GM21360 (cell line): ENCODE data around the gene HDAC4.

Experiments used
- ATAC-seq: cut with Tn5 transposase; IDR thresholded peaks from one replicate; pipeline ENCODE4 v1.9.1; 2021; ENCODE audit warnings: mild to moderate bottlenecking, moderate library complexity; ENCODE audit not compliant: unreplicated experiment

The HDAC4 gene

DNA sequence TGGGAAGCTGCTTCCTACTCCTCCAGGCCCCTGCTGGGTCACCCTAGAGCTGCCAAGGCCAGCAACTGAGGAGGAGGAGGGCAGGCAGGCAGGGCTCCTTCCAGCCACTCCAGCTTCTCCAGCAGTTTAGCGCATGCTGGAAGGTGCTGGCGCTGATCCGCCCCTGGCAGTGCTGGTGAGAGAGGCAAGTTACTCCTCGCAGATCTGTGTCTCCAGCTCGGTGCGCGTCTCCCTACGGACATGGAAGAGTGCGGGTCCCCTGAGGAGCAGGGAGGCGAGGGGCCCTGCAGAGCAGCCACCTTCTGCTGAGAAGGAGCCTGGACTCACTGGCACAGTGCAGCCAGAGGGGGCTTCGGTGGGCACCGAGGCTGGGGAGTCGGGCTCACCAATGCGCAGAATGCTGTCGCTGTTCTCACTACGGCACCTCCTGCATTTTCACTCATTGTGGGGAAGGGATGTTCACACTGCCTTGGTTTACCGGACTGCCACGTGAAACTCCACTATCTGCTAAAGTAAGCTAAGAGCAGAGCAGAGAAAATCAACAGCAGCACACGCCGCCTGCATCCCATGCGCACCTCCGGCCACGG lies 206.0 kb downstream of the HDAC4 start:
- no peak for ATAC-seq

DNA sequence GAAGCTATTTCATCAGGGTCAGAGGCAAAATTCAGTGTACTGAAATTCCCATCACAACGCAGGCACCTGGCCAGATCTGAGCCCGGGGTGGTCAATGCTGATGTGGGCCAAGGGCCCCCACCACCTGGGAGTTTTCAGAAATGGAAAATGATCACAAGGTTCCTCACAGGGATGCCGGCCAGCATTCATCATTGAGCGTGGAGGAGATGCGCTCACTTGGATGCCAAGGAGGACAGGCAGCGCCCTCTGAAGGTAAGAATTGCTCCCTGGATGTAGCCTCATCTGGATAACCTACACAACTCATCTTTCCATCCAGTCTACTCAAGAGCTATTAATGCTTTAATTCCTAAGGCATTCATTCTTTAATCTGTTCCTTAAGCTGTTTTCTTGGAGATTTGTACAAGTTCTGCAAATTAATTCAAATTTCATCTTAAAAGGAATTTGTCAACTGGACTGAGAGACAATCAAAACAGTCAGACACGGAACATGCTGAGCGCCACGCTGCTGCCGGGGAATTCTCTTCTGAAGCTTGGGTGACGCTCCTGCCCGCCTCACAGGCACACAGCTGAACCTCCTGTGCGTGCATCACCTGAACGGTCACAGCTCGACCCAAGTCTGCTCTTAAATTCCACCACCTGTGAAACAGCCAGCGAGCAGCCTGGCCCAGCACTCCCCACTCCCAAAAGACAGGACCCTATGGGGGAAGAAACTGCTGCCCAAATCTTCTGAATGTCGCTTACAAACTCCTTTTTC lies 206.7 kb downstream of the HDAC4 start:
- no peak for ATAC-seq

DNA sequence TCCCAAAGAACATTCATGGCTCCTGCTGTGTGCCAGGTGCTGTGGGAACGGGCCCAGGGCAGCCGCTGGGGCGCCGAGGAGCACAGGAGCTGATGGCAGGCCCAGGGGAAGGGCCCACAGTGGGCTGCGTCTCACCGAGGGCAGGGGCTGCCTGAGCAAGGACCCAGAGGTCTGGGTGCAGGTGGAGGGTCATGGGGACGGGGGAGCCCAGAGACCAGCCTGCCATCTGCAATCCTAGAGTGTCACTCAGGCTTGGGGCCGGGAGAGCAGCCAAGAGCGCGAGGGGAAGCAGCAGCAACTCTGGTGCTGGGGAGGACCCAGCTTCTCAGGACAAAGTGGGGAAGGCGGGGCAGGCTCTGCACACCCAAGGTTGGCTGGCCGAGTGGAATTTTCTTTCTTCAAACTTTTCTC lies 207.4 kb downstream of the HDAC4 start:
- no peak for ATAC-seq

DNA sequence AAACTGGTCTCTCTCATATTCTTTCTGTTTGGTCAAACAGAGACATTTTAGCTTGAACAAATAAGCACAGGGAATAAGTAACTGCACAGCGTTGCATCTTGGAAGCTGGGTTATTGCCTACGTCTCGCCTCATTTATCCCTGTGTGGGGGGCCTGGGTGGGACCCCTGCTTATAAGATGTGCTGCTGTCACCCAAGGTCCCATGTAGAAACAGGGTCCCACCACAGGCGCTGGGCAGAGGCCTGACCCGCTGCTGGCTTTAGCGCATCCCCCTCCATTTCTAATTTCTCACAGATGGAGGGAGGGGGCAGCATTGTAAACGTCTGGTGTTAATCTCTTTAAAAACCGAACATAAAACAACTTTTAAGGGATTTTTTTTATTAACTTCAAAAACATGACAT lies 207.8 kb downstream of the HDAC4 start:
- ATAC-seq = no peak

DNA sequence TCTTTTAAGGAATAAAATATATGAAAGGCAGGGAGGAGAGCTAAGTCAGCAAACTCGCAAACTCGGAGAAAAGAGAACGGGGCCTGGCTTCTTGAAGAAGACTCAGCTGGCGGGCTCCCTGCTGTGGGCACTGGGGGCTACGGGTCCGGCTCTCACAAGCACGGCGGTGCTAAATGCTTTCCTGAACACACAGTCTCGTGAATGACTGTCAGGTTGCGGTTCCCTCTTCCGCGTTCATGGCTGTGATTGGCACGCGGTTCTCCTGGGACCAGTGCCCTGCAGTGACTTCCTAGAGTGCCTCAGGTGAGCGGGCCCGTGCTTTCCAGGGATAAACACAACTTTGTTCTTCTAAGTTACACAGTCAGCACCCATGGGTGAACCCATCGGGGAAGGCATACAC lies 208.4 kb downstream of the HDAC4 start:
- no peak for ATAC-seq

DNA sequence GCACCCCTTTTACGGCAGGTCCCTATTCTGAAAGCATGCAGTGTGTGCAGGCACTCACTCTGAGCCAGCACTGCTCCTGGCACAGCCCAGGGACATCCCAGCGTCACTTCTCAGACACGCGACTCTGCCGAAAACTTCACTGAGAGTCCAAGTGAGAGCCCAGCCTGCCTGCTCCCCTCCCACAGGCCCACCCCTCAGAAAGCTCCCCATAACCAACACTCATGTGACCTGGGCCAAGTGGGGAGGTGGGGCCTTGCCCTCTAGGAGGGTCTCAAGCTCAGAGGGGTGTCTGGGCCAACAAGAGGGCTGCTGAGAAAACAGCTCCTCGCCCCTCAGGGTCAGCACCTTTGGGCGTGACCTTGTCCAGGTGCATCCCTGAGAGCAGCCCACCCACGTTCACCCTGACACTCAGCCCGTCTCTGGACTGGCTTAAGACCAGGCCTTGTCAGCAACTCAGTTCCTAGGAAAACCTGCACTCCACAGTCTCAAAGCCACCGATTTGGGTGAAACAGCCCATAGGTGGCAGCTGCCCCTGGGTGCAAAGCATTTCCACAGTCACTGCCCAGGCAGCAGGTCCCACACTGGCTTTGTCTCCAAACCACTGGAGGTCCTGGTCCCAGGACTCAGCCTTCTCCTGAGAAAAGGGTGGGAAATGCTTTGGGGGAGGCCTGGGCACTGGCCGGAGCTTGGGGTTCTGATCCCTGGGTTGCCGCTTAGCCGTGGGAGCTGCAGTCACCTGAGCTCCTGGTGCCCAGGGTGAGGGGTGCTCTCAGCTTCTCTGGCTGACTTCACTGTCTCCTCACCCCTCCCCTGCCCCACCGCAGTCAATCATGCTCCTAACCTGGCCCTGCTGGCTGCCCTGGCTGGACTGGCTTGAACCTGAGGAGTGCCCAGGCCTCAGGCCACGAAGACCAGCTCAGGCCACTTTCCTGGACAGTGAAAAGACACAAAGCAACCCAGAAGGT lies 209.6 kb downstream of the HDAC4 start:
- no peak for ATAC-seq

DNA sequence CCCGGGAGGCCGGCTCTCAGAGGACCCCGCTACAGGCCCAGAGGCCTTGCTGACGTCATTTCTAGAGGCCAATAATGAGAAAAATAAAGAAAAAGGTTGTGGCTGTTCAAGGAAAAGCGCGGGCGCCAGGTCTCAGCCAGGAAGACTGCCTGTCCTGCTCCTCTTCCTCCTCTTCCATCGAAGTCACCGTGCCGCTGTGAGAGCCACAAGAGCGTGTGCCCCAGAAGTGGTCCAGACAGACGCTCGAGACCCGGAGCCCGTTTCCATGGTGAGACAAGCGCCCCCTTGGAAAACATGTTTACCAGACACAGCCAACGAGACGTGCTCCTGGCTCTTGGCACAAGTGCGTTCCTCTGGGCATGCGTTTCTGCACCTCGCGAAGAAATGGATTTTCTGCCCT lies 210.5 kb downstream of the HDAC4 start:
- ATAC-seq = no peak

DNA sequence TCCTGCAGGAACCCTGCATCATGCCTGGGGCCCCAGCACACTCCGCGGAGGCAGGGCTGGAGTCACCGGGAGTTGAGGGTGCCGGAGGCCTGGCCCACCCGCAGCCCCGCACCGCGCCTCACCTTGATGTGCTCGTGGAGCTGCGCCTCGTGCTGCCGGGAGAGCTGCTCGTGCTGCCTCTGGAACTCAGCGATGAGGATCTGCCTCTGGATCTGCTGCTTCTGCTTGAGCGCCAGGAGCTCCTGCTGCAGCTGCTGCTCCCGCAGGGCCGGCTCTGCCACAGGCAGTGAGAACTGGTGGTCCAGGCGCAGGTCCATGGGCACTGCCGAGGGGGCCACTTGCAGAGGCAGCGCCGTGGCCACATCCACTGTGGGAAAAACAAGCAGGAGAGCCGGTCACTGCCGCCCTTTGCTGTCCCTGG lies 211.1 kb downstream of the HDAC4 start:
- no peak for ATAC-seq

DNA sequence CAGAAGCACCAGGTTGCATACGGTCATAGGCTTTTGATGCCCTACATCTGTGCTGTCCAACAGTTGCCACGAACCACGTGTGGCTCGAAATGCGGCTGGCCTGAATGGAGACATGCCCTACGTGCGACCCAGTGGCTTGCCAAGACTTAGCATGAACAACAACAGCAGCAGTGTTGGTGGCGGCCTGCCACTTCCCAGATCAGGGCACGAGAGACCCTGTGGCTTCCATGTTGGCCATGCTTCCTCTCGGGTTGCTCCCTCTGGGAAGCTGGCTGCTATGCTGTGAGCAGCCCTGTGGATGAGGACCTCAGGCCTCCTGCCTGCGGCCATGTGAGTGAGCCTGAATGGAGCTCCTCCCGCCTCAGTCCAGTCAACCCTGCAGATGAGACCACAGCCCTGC lies 212.3 kb downstream of the HDAC4 start:
- no peak for ATAC-seq

DNA sequence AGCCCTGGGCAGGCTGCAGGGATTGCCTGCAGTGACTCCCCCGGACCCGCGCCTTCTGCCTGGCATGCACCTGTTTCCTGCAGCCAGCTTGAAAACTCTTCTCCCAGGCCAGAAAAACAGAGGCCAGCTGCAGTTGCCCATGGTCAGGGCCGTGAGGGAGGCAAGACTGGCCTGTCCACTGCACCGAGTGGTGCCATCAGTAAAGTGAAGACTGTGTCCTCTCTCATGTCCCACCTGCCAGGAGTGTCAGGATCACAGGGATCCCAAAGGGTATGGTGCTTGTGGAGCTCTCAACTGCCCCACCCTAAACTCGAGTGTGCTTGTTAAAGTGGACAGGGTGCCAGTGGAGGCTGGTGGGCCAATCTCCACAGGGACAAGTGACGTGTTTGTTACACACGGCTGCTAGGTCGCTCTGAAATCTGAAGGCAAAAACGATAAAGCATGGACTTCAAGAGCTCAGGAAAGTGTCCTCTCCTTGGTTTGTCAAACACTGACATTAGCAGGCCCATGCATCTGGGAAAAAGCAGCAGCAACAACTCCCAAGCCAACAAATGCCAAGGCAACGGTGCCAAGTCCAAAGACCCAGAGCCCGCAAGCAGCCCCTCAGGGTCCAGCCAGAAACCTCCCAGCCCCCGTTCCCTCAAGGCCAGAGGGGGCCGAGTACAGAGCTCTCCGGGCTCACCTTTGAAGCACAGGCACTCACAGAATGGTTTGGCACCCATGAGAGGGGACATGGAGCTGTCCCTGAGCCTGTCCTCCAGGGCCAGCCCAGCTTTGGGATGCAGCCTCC lies 213.2 kb downstream of the HDAC4 start:
- ATAC-seq = no peak

DNA sequence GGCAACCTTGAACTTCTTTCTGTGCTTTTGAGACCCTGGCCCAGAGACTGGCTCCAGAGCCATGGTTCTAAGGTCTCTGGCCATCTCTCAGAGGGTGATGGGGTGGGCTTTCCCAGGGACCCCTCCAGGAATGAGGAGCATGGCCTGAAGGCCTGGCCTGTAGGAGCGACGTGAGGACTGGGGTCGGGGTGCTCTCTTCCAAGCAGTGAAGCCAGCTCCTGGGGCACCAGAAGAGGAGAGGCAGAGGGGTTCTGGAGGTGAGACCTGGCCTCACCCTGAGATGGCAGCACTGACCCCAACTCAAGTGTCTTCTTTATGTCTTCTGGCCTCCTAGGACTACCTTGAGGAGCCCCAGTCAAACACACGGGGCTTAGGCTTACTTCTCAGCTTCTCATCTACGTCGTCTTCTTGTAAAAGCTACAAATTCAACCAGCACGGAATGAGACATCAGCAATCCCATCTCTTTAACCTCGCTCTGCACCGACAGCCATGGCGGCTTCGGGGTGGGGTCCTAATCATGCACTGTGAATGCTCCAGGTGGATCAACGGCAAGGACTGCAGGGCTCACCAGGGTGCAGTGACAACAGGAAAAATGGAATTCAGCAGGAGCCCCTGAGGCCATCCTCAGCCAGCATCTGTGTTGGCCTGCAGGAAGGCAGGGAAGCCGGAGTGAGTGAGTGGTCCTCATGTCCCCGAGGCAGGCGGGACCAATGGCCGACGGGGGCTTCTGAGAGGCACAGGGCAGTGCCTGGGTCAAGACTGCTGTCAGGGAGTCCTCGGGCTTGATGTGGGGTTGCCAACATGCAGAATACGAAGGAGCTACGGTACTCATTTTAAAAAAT lies 214.1 kb downstream of the HDAC4 start:
- ATAC-seq = no peak

DNA sequence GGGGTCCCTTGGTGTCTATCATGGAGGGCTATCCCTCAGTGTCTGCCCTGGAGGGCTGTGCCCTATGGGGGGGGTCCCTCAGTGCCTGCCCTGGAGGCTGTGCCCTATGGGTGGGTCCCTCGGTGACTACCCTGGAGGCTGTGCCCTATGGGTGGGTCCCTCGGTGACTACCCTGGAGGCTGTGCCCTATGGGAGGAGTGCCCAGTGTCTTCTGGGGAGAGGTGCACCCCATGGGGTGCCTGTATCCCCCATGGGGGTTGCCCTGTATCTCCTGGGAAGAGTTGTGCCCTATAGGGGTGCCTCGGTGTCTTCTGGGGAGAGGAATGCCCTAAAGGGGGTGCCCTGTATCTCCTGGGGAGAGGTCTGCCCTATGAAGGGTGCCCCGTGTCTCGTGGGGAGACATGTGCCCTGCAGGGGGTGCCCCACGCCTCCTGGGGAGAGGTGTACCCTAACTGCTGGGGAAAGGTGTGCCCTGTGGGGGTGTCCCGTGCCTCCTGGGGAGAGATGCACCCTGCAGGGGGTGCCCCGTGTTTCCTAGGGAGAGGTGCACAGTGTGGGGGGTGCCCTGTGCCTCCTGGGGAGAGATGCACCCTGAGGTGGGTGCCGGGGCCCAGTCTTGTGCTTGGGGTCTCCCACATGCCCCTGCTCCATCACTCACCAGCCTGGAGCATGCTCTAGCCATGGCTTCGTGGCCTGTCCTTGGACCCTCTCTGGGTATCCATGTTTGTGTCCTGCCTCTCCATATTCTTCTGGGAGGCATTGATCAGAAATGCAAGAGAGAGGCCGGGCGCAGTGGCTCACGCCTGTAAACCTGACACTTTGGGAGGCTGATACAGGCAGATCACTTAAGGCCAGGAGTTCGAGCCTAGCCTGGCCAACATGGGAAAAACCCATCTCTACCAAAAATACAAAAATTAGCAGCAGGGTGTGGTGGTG lies 215.6 kb downstream of the HDAC4 start:
- no peak for ATAC-seq

DNA sequence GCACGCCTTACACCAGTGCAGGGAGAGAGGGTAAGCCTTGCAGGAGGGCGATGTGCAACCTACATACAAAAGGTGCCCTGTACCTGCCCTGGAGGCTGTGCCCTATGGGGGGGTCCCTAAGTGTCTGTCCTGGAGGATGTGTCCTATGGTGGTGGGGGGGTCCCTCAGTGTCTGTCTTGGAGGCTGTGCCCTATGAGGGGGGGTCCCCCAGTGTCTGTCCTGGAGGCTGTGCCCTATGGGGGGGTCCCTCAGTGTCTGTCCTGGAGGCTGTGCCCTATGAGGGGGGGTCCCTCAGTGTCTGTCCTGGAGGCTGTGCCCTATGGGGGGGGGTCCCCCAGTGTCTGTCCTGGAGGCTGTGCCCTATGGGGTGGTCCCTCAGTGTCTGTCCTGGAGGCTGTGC lies 216.6 kb downstream of the HDAC4 start:
- ATAC-seq = no peak

DNA sequence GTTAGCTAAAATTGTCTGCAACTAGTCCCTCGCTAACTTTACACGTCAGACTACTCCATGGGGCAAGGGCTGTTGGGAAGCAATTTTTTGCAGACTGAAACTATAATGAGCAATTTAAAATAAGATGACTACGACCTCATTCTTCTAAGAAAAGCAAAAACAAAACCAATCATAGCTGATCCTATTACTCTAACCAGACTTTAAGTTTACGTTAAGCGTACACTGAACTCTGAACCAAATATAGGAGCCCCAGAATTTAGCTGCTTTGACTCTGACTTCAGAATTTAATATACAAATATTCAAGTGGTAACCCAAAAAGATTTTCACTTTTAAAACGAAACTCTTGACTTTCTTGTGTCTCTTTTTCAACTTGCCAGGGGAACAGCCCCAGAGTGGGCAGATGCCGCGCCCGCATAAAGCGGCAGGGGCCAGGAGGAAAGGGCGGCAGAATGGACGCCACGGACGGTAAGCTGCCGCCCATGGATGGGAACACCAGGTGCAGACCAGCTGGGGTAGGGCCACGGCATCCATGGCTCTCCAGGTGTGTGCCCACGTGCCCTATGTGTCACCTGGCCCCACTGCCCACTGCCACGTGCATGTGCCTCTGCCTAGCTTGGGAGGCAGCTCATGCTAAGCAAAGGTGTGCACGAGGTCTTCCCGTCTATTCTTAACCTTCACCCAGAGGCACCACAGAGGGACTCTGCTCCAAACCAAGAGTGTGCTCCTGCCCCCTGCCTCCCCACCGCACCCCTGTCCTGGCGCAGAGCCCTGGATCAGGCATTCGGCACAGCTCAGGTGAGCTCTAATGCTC lies 217.6 kb downstream of the HDAC4 start:
- no peak for ATAC-seq

DNA sequence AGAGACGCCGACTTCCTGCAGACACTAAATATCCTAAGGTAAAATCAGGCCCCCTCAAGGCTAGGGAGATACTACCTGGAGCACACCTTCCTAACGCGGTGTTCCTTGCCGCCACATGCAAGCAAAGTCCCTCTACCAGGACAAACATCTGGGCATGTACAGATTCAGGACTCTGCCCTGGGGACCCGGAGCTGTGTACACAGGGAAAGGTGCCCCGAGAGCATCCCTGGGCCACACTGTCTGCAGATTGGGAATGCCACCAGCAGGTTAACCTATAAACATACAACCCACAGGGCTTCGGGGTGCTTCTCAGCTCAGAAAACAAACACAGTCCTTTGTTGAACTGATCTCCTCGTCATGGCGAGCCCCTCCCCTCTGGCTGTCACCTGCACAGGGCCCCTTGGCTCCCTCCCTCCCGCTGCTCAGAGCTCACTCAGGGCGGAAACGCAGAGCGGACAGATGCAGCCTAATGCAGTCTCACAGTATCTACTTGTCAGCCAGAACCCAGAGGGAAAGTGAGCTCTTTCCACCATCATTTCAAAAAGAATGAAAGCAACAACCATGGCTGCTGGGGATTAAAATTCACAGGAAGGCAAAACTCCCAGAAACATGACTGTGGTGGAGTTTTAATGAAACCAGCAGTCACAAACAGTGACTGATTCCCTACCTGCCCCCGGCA lies 218.8 kb downstream of the HDAC4 start:
- ATAC-seq = no peak

DNA sequence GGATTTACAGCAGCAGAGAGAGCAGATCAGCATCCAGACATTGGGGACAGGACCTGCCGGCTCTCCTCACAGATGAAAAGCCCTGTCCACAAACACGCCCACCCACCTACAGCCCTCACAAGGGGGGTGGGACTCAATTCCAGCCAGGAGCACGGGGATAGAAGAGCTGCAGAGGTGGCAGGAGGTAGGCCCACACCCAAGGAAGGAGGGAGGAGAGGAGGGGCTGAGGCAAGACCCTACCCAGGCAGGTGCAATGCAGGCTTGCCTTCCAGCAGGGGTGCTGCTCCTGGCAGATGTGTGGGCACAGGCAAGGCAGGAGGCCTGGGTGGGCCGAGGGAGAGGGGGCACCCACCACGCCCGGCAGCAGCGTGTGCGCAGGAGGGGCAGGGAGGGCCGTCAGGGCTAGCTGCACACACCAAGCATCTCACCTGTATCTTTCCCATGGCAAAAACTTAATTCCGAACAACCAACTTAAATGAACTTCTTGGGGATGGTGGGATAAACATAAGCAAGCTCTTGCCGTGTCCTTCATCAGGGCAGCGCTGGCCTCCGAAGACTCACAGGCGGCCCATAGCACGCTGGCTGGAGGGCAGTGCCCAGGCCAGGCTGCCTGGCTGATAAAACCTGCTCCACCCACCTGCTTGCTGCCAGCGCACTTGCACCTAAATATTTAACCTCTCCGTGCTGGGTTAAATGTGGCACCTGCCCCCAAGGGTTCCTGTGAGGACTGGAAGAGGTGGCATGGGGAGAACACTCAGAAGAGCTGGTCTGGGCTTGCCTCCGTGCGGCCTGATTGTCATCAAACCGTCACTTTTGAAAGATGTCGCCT lies 219.5 kb downstream of the HDAC4 start:
- ATAC-seq = no peak
